Hepatocyte (in vitro differentiated cells): ENCODE measurements around the gene DOP1B.

ENCODE experiments used
- CTCF ChIP-seq: fragments of 200-600 bp; sonication (generic); IDR thresholded peaks from 2 replicates; pipeline ENCODE4 v1.5.1; 2016; ENCODE audit warnings: antibody characterized with exemption, mild to moderate bottlenecking; ENCODE audit not compliant: poor library complexity
- EZH2 ChIP-seq: fragments of 200-600 bp; sonication (generic); IDR thresholded peaks from 2 replicates; pipeline ENCODE4 v1.6.1; 2016; ENCODE audit warnings: antibody characterized with exemption, mild to moderate bottlenecking, borderline replicate concordance
- EZH2phosphoT487 ChIP-seq: fragments of 200-600 bp; sonication (generic); IDR thresholded peaks from one replicate; pipeline ENCODE4 v1.6.1; 2018; ENCODE audit warnings: antibody characterized with exemption, mild to moderate bottlenecking, low read depth, moderate library complexity; ENCODE audit not compliant: unreplicated experiment, severe bottlenecking

- no peak for TF ChIP-seq CTCF
- TF ChIP-seq EZH2phosphoT487 = no peak
- no peak for TF ChIP-seq EZH2
These were observed 49.3 kb downstream of the DOP1B start for GRCh38 chr21:36205962-36206361.
